Activated T-helper 17 cell treated with anti-CD3 and anti-CD28 coated beads, Interleukin-2, amount 50 U/mL, for 72 hours (primary cell): Measurements from ENCODE around the gene CMBL. TPM values are rescaled to one million over a fixed set of nuclear protein-coding genes. Genes with fewer than 3 reads are reported as not detected.
A peak's percentile ranks its signal among the peaks of the same experiment; 100 is the strongest.
"Not testable (repeated sequence)": the region's sequence is repeated elsewhere in the genome, so short reads cannot be mapped to it uniquely, and the experiment has no call there.

Experiments
- ATAC-seq: fragments of 150-1000 bp; cut with Tn5 transposase; replicated peaks from 2 replicates; pipeline ENCODE4 v1.10.0; 2021; ENCODE audit warnings: mild to moderate bottlenecking, moderate library complexity
- H3K27ac Mint-ChIP-seq: one replicate; pipeline ENCODE4 v1.8.0; 2022; ENCODE audit warnings: mixed read lengths
- H3K27me3 Mint-ChIP-seq: one replicate; pipeline ENCODE4 v1.8.0; 2022; ENCODE audit warnings: mixed read lengths
- H3K36me3 Mint-ChIP-seq: one replicate; pipeline ENCODE4 v1.8.0; 2022; ENCODE audit warnings: low read depth, mild to moderate bottlenecking, mixed read lengths
- H3K4me1 Mint-ChIP-seq: one replicate; pipeline ENCODE4 v1.8.0; 2022; ENCODE audit warnings: mixed read lengths
- H3K4me3 Mint-ChIP-seq: one replicate; pipeline ENCODE4 v1.8.0; 2022; ENCODE audit warnings: mild to moderate bottlenecking, mixed read lengths
- H3K9me3 Mint-ChIP-seq: one replicate; pipeline ENCODE4 v1.8.0; 2022; ENCODE audit warnings: mixed read lengths
- total RNA-seq, 2 donors: library from RNA; stranded (reverse); gene quantifications; one replicate each; pipeline ENCODE4 v1.2.3, GENCODE V29; 2022

CMBL gene
- under 1 TPM; 0.80 to 0.82 TPM for total RNA-seq

DNA sequence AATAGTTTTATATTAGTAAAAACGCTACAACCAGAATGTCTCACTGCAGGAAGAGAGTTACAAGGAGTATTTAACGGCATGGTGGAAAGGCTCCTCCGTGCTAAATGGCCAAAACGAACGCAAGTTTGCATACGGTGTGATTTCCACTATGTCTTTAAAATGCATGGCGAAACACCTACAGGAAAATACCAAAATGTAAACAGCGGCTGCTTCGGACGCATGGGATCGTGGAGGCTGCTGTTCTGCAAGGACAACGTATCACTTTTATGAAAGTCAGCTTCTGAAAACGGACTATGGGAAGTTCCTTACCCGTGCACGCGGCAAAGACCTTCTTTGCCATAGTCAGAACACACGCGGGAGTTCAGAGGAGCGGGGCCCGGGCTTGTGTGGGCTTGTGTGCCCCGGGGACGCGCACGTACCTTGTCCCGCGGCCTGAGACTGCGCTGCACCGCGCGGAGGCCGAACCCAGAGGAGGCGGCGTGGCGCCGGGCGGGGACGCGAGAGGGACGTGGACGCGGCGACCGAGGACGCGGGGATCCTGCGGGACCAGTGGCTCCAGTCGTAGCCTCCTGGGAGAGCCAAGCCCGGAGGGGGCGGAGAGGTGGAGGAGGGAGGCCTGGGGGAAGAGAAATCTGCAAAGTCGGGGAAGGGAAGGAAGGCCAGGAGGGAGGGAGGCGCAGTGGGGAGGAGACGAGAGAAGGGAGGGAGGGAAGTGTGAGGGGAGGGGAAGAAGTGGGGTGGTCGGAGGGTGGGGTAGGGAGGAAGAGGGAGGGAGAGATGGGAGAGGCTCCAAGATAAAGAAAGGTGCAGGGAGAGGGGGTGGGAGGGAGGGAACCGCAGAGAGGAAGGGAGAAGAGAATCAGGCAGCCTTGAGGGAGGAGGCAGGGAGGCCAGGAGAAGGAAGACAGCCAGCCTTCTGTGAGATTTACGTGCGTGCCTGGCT lies at the start of gene CMBL:
Gene CMBL (minus strand): TSS at position 697 of the 943 bp plus-strand sequence. CDS start 17,140 bp downstream, outside the sequence.
- Mint-ChIP-seq H3K36me3 (no peaks in the 10 kb centered on the region), H3K4me3 (peak within 1 kb of the TSS; percentile 84), H3K27me3 (peaks cover 24% of the 10 kb centered on the region), H3K9me3 (no peaks in the 10 kb centered on the region), H3K27ac (peak within 1 kb of the TSS; percentile 55), H3K4me1 (peaks cover 10% of the 10 kb centered on the region)
- ATAC-seq, result peak; percentile 69

DNA sequence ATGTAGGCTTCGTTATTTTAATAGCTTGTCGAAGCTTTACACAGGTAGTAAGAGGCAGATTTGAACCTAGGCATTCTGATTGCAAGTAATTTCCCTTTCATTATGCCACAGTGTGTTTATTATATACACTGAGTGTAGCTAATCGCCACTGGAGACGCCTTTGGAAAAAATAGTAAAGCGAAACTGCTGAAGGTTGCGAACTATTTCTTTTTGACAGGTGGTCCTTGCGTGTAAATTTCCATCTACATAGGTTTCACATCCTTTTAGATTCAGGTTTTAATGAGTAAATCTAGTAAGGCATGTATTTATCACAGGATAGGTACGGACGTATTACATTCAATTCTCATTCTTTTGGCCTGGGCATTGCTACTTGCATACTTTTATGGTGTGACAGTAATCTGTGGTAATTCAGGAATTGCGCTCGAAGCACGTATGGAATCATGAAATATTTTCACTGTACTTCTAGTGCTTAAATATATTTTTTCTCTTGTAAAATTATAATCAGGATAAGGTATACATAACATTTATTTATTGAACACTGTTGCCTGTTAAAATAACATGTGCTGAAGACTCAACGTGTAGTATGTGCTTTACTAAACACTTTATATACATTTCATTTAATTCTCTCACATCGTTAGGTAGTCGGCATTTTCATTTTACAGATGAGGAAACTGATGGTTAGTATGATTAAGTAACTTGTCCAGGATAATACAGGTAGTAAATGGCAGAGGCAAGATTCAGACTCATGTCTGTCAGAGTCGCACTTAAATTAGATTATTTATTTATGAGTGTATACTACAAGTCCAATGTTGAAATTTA lies 47.6 kb upstream of the CMBL start:
- H3K4me3 Mint-ChIP-seq, result peak overlapping the region; percentile 100
- peaks cover 29% of the 10 kb centered on the region for H3K4me1 Mint-ChIP-seq
- H3K9me3 Mint-ChIP-seq, result no peaks in the 10 kb centered on the region
- no peaks in the 10 kb centered on the region for H3K27me3 Mint-ChIP-seq
- peak overlapping the region; percentile 100 for H3K27ac Mint-ChIP-seq
- ATAC-seq, result peak; percentile 20
- H3K36me3 Mint-ChIP-seq, result peaks cover 43% of the 10 kb centered on the region

DNA sequence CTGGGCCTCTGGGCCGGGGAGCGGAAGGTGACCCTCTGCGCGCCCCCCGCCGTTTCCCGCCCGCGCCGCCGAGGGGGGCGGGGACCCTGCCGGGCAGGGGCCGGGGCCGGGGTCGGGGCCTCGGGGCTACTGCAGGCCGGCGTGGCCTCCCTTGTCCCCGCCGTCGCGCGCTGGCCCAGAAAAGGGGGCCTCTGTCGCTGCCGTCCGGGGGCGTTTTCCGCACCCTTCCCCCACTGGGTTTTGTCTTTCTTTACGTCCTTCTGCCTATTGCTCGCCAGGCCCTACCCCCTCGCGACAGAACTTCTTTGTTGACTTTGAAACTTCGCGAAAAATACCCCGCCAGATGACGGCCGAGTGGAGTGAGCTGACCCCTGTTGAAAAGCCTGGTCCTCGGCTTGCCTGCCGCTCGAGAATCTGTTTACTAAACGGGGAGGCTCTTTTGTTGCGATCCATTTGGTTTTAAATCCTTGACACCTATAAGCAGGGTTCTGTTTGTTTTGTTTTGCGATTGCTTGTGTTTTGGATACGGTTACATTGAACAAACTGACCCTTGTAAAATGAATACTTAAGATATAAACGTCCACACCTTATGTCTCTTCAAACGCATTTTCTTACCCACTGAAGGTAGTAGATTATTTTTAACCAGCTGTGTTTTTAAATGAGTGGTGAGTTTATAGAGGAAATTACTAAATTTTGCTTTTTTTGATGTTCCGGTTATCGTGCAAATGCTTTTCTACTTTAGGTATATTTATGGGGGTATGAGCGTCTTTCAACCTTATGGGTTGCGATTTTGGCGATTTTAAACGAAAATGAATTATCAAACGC lies 46.6 kb upstream of the CMBL start:
- H3K4me3 Mint-ChIP-seq, result peak overlapping the region; percentile 100

DNA sequence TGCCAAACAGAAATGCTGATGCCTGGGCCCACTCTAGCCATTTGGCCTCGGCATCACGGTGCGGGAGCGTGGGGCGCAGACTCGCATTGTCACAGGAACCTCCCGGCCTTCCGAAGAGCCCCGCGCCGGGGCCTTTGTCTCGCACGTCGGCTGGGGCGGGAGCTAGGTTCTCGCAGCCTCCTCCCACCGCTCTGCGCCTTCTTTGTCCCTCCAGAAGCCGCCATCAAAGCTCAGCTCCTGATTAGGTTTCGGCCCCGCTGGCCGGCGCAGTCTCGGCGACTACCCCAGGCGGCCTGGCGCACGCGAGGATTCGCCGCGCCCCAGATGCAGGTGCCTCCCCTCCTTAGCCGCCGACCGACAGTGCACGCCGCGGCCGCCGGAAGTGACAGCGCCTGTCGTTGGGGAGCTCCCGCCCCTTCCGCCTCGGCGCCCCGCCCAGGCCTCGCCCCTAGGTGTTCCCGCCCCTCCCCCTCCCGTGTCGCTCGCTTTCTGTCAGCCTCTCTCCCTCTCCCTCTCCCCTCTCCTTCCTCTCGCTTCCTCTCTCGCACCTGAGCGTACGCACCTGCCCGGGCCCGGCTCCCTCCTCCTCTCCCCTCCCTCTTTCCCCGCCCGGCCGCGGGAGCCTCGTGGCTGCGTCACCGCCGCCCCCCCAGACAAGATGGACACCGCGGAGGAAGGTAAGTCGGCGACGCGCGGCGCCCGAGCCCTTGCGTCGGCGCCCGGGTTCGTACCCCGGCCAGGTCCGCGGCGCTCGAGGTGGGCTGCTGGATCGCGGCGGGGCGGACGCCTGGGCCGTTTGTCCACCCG lies 45.7 kb upstream of the CMBL start, which contains the start of gene MARCHF6:
Gene MARCHF6 (plus strand): TSS at position 455 of the 807 bp plus-strand sequence. CDS start 204 bp downstream, at position 659.
- H3K4me1 Mint-ChIP-seq, result peaks cover 28% of the 10 kb centered on the region
- H3K9me3 Mint-ChIP-seq, result no peaks in the 10 kb centered on the region
- H3K36me3 Mint-ChIP-seq, result peaks cover 36% of the 10 kb centered on the region
- H3K27me3 Mint-ChIP-seq, result no peaks in the 10 kb centered on the region
- H3K27ac Mint-ChIP-seq, result peak within 1 kb of the TSS; percentile 100
- H3K4me3 Mint-ChIP-seq, result peak within 1 kb of the TSS; percentile 100
- ATAC-seq, result peak; percentile 89

More for the DNA sequence above, 46.6 kb upstream of the CMBL start:
- Mint-ChIP-seq H3K36me3 (peaks cover 36% of the 10 kb centered on the region), H3K27ac (peak overlapping the region; percentile 100), H3K9me3 (no peaks in the 10 kb centered on the region), H3K27me3 (no peaks in the 10 kb centered on the region), H3K4me1 (peaks cover 28% of the 10 kb centered on the region)
- ATAC-seq, result peak; percentile 13

DNA sequence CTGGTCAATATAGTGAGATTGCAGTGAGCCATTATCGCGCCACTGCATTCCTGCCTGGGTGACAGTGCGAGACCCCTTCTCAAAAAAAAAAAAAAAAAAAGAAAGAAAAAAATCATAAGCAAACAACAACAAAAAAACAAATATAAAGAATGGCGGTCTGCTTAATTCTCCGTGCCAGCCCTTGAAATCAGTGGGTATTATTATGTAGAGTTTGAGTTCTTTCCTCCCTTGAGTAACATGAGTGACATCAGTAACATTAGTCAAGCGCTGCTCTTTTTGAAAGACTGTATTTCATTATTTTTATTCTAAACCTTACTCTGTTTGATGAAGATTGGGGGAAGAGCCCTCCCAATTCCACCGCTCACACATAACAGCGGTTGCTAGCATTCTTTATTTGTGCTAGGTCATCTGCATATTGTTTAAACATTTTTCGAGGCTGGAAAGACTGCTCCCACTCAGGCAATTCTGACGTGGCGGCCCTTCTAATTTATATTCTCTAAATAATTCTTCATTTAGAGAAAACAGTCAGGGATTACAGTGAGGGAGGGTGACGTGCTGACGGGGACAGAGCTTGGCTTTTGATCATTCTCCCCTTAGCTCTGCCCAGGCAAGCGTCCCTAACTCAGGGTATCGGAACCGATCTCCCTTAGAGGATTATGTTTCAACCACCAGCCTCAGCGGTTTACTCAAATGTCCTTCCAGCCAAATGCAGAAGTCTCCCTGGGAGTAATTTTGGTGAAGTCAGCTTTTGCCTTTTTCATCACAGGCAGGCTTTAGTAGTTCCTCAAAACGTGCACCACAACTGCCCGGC lies 44.9 kb upstream of the CMBL start:
- Mint-ChIP-seq H3K27ac (peak overlapping the region; percentile 100), H3K4me1 (peaks cover 21% of the 10 kb centered on the region), H3K9me3 (no peaks in the 10 kb centered on the region), H3K36me3 (peaks cover 29% of the 10 kb centered on the region), H3K27me3 (no peaks in the 10 kb centered on the region), H3K4me3 (peak overlapping the region; percentile 100)
- peak; percentile 22 for ATAC-seq

DNA sequence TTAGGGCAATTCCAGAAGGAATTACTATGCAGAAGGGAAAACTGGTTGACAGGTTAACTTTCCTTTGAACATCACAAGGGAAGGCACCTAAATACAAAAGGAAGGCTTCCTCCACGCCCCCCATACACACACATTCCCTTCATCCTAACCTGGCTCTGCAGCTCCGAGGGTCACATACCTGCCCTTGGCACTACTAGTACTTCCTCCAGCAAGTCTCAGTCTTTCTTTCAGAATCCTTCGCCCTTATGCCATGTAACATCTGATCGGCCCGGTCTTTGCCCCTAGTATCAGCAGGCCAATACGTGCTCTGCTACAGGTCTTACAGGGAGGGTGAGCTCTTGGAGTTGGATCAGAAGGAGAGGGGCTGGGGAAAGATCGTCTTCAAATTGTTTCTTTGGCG lies 44.2 kb upstream of the CMBL start:
- peak overlapping the region; percentile 100 for H3K4me3 Mint-ChIP-seq
- no peaks in the 10 kb centered on the region for H3K27me3 Mint-ChIP-seq
- ATAC-seq, result no peak
- peak overlapping the region; percentile 100 for H3K27ac Mint-ChIP-seq
- no peaks in the 10 kb centered on the region for H3K9me3 Mint-ChIP-seq
- H3K36me3 Mint-ChIP-seq, result peaks cover 25% of the 10 kb centered on the region
- peaks cover 18% of the 10 kb centered on the region for H3K4me1 Mint-ChIP-seq

DNA sequence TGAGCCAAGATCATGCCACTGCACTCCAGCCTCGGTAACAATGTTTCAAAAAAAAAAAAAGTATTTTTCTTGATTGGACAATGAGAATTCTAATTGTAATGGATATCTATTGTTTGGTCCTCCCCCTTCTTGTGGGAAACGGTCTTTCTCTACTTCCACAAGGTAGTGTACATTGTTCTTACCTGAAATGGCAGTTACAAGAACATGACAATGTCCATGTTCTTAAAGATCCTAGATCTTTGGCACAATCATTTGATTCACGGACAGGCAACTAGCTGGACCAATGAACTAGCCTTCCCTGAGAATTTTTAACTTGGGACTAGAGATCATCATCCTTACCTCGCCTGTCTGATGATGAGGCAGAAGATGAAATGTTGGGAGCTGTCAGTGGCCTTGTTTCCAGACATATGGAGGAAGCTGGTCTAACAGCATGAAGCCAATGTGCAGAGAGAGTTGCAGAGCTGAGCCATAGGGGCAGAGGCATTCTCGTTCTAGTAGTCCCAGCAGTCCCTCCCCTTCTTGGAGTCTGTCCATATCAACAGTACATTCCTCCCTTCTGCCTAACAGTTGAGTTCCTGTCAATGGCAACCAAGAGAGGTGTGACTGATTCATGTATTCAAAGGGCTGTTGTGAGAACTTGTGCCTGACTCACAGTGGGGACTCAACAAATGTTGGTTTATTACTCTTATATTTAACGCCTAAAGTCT lies 43.6 kb upstream of the CMBL start:
- ATAC-seq, result no peak
- Mint-ChIP-seq H3K36me3 (peaks cover 20% of the 10 kb centered on the region), H3K4me3 (peak overlapping the region; percentile 100), H3K27ac (no peak overlapping the region), H3K27me3 (no peaks in the 10 kb centered on the region), H3K9me3 (no peaks in the 10 kb centered on the region), H3K4me1 (peaks cover 14% of the 10 kb centered on the region)

DNA sequence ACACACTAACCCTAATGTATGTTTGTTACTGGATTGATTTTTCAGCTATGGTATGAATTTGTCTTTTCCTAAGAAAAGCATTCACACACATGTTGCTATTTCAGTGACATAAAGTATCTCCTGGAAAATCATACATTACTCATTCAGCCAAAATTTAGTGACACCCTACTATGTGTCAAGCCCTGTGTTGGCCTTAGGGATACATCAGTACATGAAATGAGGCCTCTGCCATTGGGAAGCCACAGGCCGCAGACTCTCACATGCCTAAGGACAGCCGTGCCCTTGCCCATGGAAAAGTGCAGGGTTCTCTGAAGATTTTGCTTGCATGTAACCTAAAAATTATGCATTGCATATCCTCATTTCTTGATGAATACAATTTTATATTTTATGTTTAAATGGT lies 40.6 kb upstream of the CMBL start:
- Mint-ChIP-seq H3K4me1 (peaks cover 6% of the 10 kb centered on the region), H3K4me3 (no peak overlapping the region), H3K36me3 (no peaks in the 10 kb centered on the region), H3K27me3 (no peaks in the 10 kb centered on the region), H3K9me3 (no peaks in the 10 kb centered on the region), H3K27ac (no peak overlapping the region)
- no peak for ATAC-seq

DNA sequence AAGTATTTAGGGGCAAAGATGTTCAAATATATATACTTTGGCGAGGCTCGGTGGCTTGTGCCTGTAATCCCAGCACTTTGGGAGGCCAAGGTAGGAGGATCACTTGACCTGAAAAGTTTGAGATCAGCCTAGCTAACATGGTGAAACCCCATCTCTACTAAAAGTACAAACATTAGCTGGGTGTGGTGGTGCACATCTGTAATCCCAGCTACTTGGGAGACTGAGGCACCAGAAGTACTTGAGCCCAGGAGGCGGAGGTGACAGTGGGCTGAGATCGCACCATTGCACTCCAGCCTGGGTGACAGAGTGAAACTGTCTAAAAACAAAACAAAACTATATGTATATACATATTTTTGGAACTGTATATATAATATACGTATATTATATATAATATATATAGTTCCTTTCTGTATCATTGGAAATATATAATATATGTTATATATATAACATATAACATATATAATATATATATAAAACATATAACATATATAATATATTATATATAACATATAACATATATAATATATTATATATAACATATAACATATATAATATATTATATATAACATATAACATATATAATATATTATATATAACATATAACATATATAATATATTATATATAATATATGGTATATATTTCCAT lies 36.9 kb upstream of the CMBL start:
- not testable (repeated sequence) for ATAC-seq, H3K27ac Mint-ChIP-seq

DNA sequence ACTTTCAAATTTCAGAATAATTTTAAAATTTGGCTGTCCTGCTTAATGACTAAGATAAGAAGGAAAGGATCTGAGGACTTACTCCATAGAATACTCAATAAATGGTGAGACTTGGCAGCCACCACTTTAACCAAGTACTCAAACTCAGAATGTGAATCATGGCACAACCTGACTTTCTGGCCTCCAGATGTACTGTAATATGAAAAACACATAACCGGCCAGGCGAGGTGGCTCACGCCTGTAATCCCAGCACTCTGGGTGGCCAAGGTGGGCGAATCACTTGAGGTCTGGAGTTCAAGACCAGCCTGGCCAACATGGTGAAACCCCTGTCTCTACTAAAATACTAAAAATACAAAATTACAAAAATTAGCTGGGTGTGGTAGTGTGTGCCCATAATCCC lies 35.8 kb upstream of the CMBL start:
- Mint-ChIP-seq H3K4me3 (no peak overlapping the region), H3K9me3 (no peaks in the 10 kb centered on the region), H3K36me3 (no peaks in the 10 kb centered on the region), H3K27ac (no peak overlapping the region), H3K27me3 (no peaks in the 10 kb centered on the region), H3K4me1 (no peaks in the 10 kb centered on the region)
- no peak for ATAC-seq

More for the DNA sequence above, 36.9 kb upstream of the CMBL start:
- H3K4me1 Mint-ChIP-seq, H3K4me3 Mint-ChIP-seq, H3K27me3 Mint-ChIP-seq, H3K9me3 Mint-ChIP-seq, H3K36me3 Mint-ChIP-seq: not testable (repeated sequence)

DNA sequence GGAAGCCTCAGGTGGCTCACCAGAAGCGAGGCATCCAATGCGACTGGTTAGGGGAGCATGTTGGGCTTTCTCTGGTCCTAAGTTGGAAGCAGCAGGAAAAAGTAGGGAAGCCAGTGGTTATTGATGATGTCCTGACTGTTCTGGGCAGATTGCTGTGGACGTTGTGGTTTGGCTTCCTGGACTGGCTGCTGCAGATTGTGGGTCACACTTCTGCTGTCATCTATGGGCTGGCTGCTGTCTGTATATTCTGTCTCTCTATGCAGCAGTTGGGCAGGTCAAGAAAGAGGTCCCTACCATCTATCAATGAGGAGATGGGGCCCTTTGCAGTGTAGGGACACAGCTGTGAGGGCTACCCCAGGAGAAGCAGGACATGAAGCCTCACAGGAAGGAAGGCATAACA lies 32.3 kb upstream of the CMBL start:
- no peak for ATAC-seq
- H3K4me1 Mint-ChIP-seq, result no peaks in the 10 kb centered on the region
- no peak overlapping the region for H3K27ac Mint-ChIP-seq
- H3K4me3 Mint-ChIP-seq, result no peak overlapping the region
- H3K9me3 Mint-ChIP-seq, result no peaks in the 10 kb centered on the region
- peaks cover 4% of the 10 kb centered on the region for H3K27me3 Mint-ChIP-seq
- no peaks in the 10 kb centered on the region for H3K36me3 Mint-ChIP-seq
